Parathyroid adenoma (tissue), 2 donors: Measurements from ENCODE around the gene ZMIZ1.
A peak's percentile ranks its signal among the peaks of the same experiment; 100 is the strongest.

Experiments used
- H2AFZ ChIP-seq: fragments of 300-600 bp; sonication (generic); one replicate; pipeline ENCODE4 v1.7.0; 2017; ENCODE audit warnings: antibody characterized with exemption, mild to moderate bottlenecking
- H3K27ac ChIP-seq: fragments of 300-600 bp; sonication (generic); one replicate; pipeline ENCODE4 v1.7.0; 2017
- H3K27me3 ChIP-seq: fragments of 300-600 bp; sonication (generic); one replicate; pipeline ENCODE4 v1.7.0; 2017; ENCODE audit warnings: low read length; ENCODE audit not compliant: control insufficient read depth, insufficient read depth
- H3K36me3 ChIP-seq: fragments of 300-600 bp; sonication (generic); one replicate; pipeline ENCODE4 v1.7.0; 2017; ENCODE audit warnings: low read length; ENCODE audit not compliant: control insufficient read depth, insufficient read depth
- H3K4me1 ChIP-seq: fragments of 300-600 bp; sonication (generic); one replicate; pipeline ENCODE4 v1.7.0; 2017; ENCODE audit warnings: control low read depth
- H3K4me2 ChIP-seq: fragments of 300-600 bp; sonication (generic); one replicate; pipeline ENCODE4 v1.7.0; 2017; ENCODE audit warnings: low read length
- H3K4me3 ChIP-seq: fragments of 300-600 bp; sonication (generic); one replicate; pipeline ENCODE4 v1.7.0; 2017; ENCODE audit warnings: low read depth, low read length
- H3K79me2 ChIP-seq: fragments of 300-600 bp; sonication (generic); one replicate; pipeline ENCODE4 v1.7.0; 2017; ENCODE audit warnings: control low read depth
- H3K9ac ChIP-seq: fragments of 300-600 bp; sonication (generic); one replicate; pipeline ENCODE4 v1.7.0; 2017; ENCODE audit warnings: mild to moderate bottlenecking
- H3K9me3 ChIP-seq: fragments of 300-600 bp; sonication (generic); one replicate; pipeline ENCODE4 v1.7.0; 2017; ENCODE audit warnings: low read length; ENCODE audit not compliant: control insufficient read depth
- CTCF ChIP-seq: fragments of 300-600 bp; sonication (generic); IDR thresholded peaks from one replicate; pipeline ENCODE4 v1.7.0; 2017; ENCODE audit warnings: antibody characterized with exemption, mild to moderate bottlenecking
- donor health status: primary hyperparathyroidism.

Gene ZMIZ1

DNA sequence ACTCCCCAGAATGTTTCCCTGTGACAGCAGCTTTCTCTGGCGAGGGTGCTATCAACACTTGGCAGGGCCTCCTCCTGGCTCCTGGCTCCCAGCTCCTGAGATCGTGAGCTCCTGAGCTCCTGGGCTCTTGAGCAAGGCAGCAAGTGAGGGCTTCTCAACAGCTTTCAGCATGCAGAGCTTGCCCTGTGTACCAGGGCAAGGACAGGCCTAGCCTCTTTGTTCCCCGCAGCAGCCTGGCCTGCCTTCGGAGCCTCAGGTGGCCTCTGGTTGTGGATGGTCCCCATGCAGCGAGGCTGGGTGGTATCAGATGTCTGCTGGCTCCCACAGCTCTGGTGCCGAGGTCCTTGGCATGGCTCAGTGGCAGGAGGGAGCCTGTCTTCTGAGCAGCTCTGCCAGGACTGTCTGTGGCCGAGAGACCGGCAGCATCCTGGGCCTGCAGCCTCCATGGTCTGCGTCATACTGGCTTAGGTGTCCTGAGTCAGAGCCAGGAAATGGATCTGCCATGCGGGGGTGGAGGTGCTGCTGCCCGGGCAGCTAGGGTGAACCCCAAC, 44.2 kb downstream of the ZMIZ1 start:
- no peaks in the 10 kb centered on the region for H3K36me3 ChIP-seq
- peak overlapping the region; percentile 5 for H3K27ac ChIP-seq
- H3K9ac ChIP-seq: no peak overlapping the region
- no peak overlapping the region for H2AFZ ChIP-seq
- TF ChIP-seq CTCF: no peak
- peaks cover 47% of the 10 kb centered on the region for H3K79me2 ChIP-seq
- no peaks in the 10 kb centered on the region for H3K27me3 ChIP-seq
- H3K4me1 ChIP-seq: no peaks in the 10 kb centered on the region
- no peak overlapping the region for H3K4me2 ChIP-seq
- H3K9me3 ChIP-seq: no peaks in the 10 kb centered on the region
- no peak overlapping the region for H3K4me3 ChIP-seq

- no peaks in the 10 kb centered on the region for H3K4me1 ChIP-seq
- no peak overlapping the region for H3K4me3 ChIP-seq
- H3K9me3 ChIP-seq: no peaks in the 10 kb centered on the region
- H3K4me2 ChIP-seq: no peak overlapping the region
- peaks cover 49% of the 10 kb centered on the region for H3K79me2 ChIP-seq
- no peak for TF ChIP-seq CTCF
- no peak overlapping the region for H3K9ac ChIP-seq
- no peaks in the 10 kb centered on the region for H3K27me3 ChIP-seq
- no peaks in the 10 kb centered on the region for H3K36me3 ChIP-seq
- H3K27ac ChIP-seq: no peak overlapping the region
- H2AFZ ChIP-seq: no peak overlapping the region
These were observed 45.1 kb downstream of the ZMIZ1 start for GRCh38 chr10:79113827-79114226.

GRCh38 chr10:79115302-79115701, 46.5 kb downstream of the ZMIZ1 start:
- Histone ChIP-seq H2AFZ (no peak overlapping the region), H3K27me3 (no peaks in the 10 kb centered on the region), H3K4me1 (no peaks in the 10 kb centered on the region), H3K36me3 (no peaks in the 10 kb centered on the region), H3K27ac (no peak overlapping the region), H3K4me2 (no peak overlapping the region), H3K9ac (no peak overlapping the region), H3K4me3 (no peak overlapping the region), H3K9me3 (no peaks in the 10 kb centered on the region), H3K79me2 (peaks cover 36% of the 10 kb centered on the region)
- TF ChIP-seq CTCF: no peak

- no peak overlapping the region for H2AFZ ChIP-seq
- no peaks in the 10 kb centered on the region for H3K27me3 ChIP-seq
- H3K79me2 ChIP-seq: peaks cover 26% of the 10 kb centered on the region
- H3K36me3 ChIP-seq: no peaks in the 10 kb centered on the region
- H3K9me3 ChIP-seq: no peaks in the 10 kb centered on the region
- H3K4me1 ChIP-seq: no peaks in the 10 kb centered on the region
- H3K4me3 ChIP-seq: no peak overlapping the region
- H3K27ac ChIP-seq: no peak overlapping the region
- TF ChIP-seq CTCF: no peak
- H3K9ac ChIP-seq: no peak overlapping the region
- H3K4me2 ChIP-seq: no peak overlapping the region
These were observed 47.6 kb downstream of the ZMIZ1 start for GRCh38 chr10:79116368-79116767.
